ENCODE measurements around the gene LEMD1.

GRCh38 chr1:205429762-205430695, 8.2 kb upstream of the LEMD1 start:
- TF ChIP-seq CTCF (IDR thresholded peaks at IDR 0.05; ENCODE audit: insufficient read depth, low read length, poor library complexity, severe bottlenecking), result no peak
- TF ChIP-seq EZH2phosphoT487 (conservative IDR thresholded peaks at IDR 0.05; ENCODE audit: low read length), result no peak
